ENCODE results near the gene JPH2.
"Not testable (repeated sequence)": the region's sequence is repeated elsewhere in the genome, so short reads cannot be mapped to it uniquely, and the experiment has no call there.

The JPH2 gene

DNA sequence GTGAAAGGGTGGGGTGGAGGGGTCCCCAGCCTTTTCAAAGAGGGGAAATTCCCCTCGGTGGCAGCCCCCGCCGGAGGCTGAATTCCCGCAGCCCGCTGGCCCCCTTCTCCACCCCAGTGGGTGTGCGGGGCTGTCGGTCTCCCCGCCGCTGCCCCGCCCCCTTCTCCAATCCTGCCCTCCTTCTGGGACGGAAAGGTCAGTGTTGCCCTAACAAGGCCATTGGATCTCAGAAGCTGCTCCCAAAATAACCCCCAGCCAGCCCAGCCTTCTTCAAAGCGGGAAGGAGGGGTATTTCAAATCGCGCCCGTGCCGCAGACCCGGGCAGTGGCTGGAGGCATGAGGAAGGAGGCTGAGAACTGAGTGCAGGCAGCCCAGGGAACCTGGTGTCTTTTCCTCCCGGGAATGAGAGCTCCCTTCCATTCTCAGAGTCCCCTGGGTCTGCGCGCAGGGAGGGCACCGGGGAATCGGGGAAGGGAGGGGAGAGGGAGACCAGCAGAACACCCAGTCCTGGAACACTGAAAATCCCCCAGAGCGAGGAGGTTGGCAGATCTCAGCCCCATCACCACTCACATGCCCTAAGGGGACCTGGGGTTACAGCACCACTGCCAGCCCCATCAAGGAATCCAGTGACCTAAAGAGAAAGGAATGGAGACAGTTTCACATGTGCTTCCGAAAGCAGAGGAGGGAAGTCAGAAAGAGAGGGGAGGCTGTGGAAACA is at the start of gene JPH2:
Gene JPH2, minus strand, starts transcription at position 135 of the 718 bp plus-strand sequence. CDS start 483 bp downstream, outside the sequence.
- no peak for DNase-seq

- DNase-seq: no peak
Observed at GRCh38 chr20:44235702-44236101, 48.7 kb upstream of the JPH2 start.

DNA sequence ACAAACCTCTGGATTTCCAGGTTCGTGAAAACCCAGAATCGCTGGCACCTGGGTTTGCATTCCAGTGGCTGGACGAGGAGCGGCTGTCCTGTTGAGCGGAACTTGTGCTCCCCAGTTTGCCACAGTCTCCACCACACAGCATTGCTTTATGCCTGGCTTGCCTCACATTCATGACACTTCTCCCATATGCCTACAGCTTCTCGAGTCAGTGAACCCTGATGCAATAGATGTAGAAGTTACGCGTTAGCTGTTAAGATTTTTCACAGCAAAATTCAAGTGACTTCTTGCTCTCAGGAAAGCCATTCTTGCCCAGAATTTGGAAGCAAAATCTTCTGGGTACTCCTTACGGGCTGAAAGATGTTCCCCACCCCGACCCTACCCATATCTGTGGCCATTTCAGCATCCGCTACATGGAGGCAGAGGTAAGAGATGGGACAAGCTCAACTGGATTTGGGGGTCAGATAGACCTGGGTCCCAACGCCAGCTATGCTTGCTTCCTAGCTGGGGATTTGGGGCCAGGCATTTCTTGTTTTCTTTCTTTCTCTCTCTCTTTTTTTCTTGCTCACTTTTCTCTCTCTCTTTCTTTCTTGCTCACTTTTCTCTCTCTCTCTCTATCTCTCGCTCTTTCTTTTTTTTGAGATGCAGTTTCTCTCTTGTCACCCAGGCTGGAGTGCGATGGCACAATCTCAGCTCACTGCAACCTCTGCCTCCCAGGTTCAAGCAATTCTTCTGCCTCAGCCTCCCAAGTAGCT is 47.8 kb upstream of the JPH2 start:
- DNase-seq: no peak

DNA sequence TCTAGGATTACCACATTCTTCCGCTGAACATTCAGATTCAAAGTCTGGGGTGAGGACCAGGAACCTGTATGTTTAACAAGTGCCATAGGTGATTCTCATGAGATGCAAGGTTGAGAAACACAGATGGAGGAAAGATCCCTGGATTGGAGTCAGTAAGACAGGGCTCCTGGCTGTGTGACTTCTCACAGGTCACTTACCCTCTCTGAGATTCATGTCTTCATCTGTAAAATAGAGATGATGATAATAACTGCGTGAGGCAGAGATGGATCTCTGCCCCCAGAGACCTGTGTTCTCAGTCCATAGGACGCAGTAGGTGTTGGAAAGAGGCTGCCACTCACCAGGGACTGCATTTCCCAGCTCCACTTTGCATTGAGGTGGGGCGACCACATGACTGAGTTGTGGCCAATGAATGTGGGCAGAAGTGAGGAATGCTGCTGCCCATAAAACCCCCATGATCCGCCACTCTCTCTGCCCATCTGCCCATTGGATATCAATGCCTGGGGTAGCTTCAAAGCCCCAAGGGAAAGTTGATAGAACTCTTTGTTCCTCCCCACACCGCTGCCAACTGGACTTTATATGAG is 46.5 kb upstream of the JPH2 start:
- DNase-seq: no peak

DNA sequence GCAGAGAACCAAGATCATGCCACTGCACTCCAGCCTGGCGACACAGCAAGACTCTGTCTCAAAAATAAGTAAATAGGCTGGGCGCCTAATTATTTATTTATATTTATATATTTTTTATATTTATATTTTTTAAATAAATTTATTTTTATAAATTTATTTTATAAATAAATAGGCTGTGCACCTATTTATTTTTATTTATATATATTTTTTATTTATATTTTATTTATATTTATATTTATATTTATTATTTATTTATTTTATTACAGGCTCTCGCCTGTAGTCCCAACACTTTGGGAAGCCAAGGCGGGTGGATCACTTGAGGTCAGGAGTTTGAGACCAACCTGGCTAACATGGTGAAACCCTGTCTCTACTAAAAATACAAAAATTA is 45.5 kb upstream of the JPH2 start:
- not testable (repeated sequence) for DNase-seq

- no peak for DNase-seq
Observed at GRCh38 chr20:44231713-44232468, 44.9 kb upstream of the JPH2 start.

- no peak for DNase-seq
Observed at GRCh38 chr20:44231193-44231592, 44.2 kb upstream of the JPH2 start.

- no peak for DNase-seq
Observed at GRCh38 chr20:44228465-44229258, 41.7 kb upstream of the JPH2 start.

- no peak for DNase-seq
Observed at GRCh38 chr20:44224637-44225036, 37.6 kb upstream of the JPH2 start.

DNA sequence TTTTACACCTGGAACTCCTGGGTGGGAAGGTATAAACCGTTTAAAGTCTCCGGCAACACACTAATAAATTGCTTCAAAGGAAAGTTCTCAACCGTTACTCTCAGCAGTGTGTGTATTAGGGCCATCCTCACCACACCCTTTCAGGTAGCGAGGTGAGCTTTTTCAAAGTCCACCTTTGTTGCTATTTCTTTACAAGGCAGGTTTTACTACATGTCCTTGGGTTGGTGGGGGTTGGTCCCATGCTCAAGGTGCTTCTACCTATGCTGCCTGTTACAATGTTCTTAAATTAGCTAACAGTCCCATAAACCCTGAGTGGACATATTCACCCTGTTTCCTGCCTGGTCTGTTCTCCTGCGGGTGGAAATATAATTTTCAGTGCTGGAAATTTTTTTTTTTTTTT is 36.7 kb upstream of the JPH2 start:
- DNase-seq: no peak

GRCh38 chr20:44222633-44223368 is 35.8 kb upstream of the JPH2 start:
- no peak for DNase-seq

DNA sequence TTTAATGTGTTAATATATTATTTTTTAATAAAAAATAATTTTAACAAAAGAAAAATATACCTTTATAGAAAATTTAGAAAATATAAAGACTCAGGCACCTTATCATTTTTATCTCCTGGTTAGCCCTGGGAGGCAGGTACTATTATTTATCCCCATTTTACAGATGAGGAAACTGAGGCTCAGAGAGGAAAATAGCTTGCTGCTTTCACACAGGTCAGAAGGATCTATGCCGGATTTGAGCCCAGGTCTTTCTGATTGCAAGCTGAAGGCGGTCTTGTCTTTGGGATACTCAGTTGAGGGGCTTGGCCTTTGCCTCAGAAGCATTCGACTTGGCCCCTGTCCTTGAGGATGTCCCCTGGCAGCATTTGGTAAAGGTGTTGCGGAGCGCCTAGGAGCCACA is 35.0 kb upstream of the JPH2 start:
- no peak for DNase-seq

DNA sequence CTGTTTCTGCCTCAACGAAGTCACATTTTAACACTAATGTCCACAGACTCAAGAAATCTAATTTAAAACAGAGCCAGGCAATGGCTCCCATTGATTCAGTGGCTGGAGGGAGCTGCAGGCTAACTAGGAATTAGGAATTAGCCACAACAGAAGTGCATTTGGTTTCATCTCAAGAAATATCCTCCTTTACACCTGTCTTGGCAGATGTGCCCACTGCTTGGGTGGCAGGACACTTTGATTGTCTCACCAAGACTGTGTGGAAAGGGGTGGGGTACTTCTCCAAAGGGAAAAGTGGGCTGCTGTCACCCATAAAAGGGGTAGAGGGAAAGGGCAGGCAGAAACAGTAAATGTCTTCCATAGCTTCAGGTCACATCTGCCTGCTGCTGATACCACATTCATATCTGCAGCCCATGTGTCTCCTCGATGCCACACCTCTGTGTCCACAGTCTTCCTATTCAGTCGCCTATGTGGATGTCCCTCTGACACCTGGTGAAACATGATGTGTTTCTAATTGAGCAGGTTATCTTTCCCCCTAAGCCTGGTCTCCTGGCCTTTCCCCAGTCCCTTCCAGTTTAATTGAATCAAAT is 34.5 kb upstream of the JPH2 start:
- DNase-seq: no peak

GRCh38 chr20:44219791-44220190 is 32.8 kb upstream of the JPH2 start:
- DNase-seq: no peak

- no peak for DNase-seq
Observed at GRCh38 chr20:44219170-44219730, 32.3 kb upstream of the JPH2 start.

GRCh38 chr20:44218446-44218845 is 31.5 kb upstream of the JPH2 start:
- DNase-seq: peak; percentile 41

DNA sequence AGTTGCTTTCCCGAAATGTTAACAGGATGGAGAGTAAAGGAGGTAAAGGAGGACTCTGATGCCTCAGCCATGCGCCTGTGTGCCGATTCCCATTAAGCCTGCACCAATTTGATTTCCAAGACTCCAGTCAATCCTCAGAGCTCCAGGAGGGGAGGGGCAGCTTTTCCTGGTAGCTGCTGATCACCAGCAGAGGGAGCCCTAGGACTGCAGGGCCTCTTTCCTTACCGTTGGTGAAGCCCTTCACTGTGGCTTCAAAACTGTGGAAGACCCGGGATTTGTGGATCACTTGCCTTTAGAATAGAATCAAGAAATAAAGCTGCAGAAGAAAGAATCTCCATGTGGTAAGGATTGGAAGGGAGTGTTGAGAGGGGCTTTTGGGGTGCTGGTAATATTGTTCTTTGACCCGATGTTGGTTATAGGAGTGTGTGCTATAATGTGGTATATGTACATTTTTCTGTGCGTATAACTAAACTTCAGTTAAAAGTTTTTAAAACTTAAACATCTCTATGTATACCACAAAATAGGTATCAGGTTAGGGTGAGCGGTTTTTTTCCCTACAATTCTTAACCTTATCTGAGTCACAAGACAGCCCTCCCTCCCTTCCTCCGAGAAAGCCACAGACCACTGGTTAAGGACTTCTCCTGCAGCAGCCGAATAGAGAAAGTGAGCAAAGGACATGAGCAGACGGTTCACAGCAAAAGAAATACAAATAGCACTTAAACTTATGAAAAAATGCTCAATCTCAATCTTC is 30.5 kb upstream of the JPH2 start:
- peak; percentile 69 for DNase-seq

DNA sequence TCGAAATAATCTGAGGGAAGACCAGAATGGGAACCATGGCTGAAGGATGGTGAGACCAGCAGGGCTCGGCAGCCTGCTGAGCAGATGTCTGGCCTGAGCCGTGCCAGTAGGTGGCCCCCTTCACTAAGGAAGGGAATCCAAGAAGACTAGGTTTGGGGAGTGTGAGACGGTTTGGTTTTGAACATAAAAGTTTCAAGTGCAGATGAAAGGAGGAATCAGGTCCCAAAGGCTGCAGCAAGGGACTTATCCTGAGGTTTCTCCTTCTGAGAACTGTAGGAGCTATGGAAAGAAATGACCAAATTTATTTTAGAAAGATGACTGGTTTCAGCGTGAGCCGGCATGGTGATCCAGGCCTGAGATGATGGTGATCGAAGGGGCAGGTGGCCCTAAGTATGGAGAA is 28.1 kb upstream of the JPH2 start:
- DNase-seq: peak; percentile 77

DNA sequence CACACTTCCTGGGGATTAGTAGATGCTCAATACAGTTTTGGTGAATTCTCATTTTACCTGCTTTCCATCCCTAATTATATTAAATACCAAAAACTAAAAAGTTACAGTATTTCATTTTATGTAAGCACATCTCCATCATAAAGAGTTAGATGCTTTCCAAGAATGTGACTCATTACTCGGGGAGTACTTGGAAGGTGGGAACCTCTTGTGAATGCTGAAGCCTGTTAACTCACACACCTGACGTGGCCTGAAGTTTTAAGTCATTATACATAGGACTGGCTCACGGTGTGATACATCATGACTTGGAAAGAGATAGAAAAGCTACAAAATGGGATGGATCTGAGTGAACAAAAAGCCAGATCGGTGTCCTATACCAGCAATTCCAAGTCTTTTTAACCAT is 25.8 kb upstream of the JPH2 start:
- DNase-seq: no peak
